B cell (primary cell): ENCODE measurements around the gene RIT2. TPM values are rescaled to one million over a fixed set of nuclear protein-coding genes. Genes with fewer than 3 reads are reported as not detected.

Experiments
- ATAC-seq: fragments of 200-7000 bp; cut with Tn5 transposase; one replicate; pipeline ENCODE4 v1.10.0; 2021; ENCODE audit warnings: low read depth, mild to moderate bottlenecking, moderate number of reproducible peaks, moderate library complexity
- CTCF ChIA-PET: fragments of 350-600 bp; sonication (Branson Sonifier 250); formaldehyde crosslinking; loops from one replicate; lab custom pipeline; 2021; ENCODE audit warnings: antibody characterized with exemption, inconsistent platforms; lab: Charles Lee
- POLR2A ChIA-PET: fragments of 350-600 bp; sonication (Branson Sonifier 250); formaldehyde crosslinking; loops from one replicate; lab custom pipeline; 2021; ENCODE audit warnings: antibody characterized with exemption; lab: Charles Lee
- DNase-seq: peaks from one replicate; pipeline ENCODE4 v3.0.0; 2013
- H2AFZ ChIP-seq: 2 replicates; pipeline ENCODE4 v1.6.1; 2012; ENCODE audit warnings: mild to moderate bottlenecking, low read depth, low read length; ENCODE audit not compliant: insufficient read depth, poor library complexity, severe bottlenecking
- H3K27ac ChIP-seq, 2 donors: 1 replicate in 1 of 2; 2 replicates in 1 of 2; pipeline ENCODE4 v1.5.1; 2012 to 2013; ENCODE audit warnings: low read length in 2 of 2, mild to moderate bottlenecking in 2 of 2, moderate library complexity in 1 of 2
- H3K27me3 ChIP-seq, 4 experiments: fragments of 200-600 bp in 1 of 4; sonication (generic) in 1 of 4; replicated peaks in 1 of 4; 1 replicate in 2 of 4; 2 replicates in 2 of 4; pipeline versions ENCODE4 v1.6.1 to v1.7.0; 2013 to 2016; ENCODE audit warnings: low read length in 3 of 4, mild to moderate bottlenecking in 2 of 4, mixed read lengths in 1 of 4, moderate library complexity in 1 of 4; ENCODE audit not compliant: insufficient read depth in 4 of 4, control insufficient read depth in 3 of 4; ENCODE audit errors: control extremely low read depth in 1 of 4
- H3K36me3 ChIP-seq, 2 experiments: replicated peaks in 1 of 2; 1 replicate in 1 of 2; 2 replicates in 1 of 2; pipeline versions ENCODE4 v1.6.1 to v1.7.1; 2013; ENCODE audit warnings: low read length in 1 of 2; ENCODE audit not compliant: insufficient read depth in 2 of 2, control insufficient read depth in 1 of 2; ENCODE audit errors: control extremely low read depth in 1 of 2, extremely low read depth in 1 of 2
- H3K4me1 ChIP-seq, 2 donors: fragments of 200-600 bp in 1 of 2; sonication (generic) in 1 of 2; 1 replicate in 1 of 2; 2 replicates in 1 of 2; pipeline versions ENCODE4 v1.5.1 to v1.6.1; 2013 to 2017; ENCODE audit warnings: low read length in 2 of 2; ENCODE audit not compliant: control insufficient read depth in 2 of 2, insufficient read depth in 2 of 2
- H3K4me2 ChIP-seq: replicated peaks from 2 replicates; pipeline ENCODE3; 2012; ENCODE audit warnings: mild to moderate bottlenecking, low read depth, low read length; ENCODE audit not compliant: poor library complexity, severe bottlenecking
- H3K4me3 ChIP-seq, 5 experiments: fragments of 200-600 bp in 1 of 5; sonication (generic) in 1 of 5; 1 replicate in 3 of 5; 2 replicates in 2 of 5; pipeline versions ENCODE4 v1.5.1 to v1.7.0; 2011 to 2016; ENCODE audit warnings: low read length in 4 of 5, mild to moderate bottlenecking in 4 of 5, low read depth in 2 of 5, control low read depth in 1 of 5, moderate library complexity in 1 of 5; ENCODE audit not compliant: insufficient read depth in 1 of 5; ENCODE audit errors: control extremely low read depth in 1 of 5, extremely low read depth in 1 of 5
- H3K79me2 ChIP-seq: fragments of 200-600 bp; sonication (generic); one replicate; pipeline ENCODE4 v1.6.0; 2016; ENCODE audit warnings: low read length; ENCODE audit not compliant: control insufficient read depth, insufficient read depth
- H3K9ac ChIP-seq: fragments of 200-600 bp; sonication (generic); 2 replicates; pipeline ENCODE4 v1.6.1; 2017; ENCODE audit warnings: mild to moderate bottlenecking, low read length, moderate library complexity
- H3K9me3 ChIP-seq, 3 donors: one replicate each; pipeline versions ENCODE4 v1.6.1 to v1.7.1; 2013; ENCODE audit warnings: low read length in 2 of 3; ENCODE audit not compliant: control insufficient read depth in 2 of 3, insufficient read depth in 1 of 3; ENCODE audit errors: control extremely low read depth in 1 of 3
- H4K20me1 ChIP-seq: 2 replicates; pipeline ENCODE4 v1.6.0; 2012; ENCODE audit warnings: mild to moderate bottlenecking, low read length; ENCODE audit not compliant: insufficient read depth, control insufficient read depth, poor library complexity, severe bottlenecking
- H3K27ac Mint-ChIP-seq: one replicate; pipeline ENCODE4 v1.8.0; 2021; ENCODE audit warnings: mixed read lengths
- H3K27me3 Mint-ChIP-seq: one replicate; pipeline ENCODE4 v1.8.0; 2021; ENCODE audit warnings: mixed read lengths
- H3K4me1 Mint-ChIP-seq: one replicate; pipeline ENCODE4 v1.8.0; 2021; ENCODE audit warnings: mixed read lengths
- H3K4me3 Mint-ChIP-seq: one replicate; pipeline ENCODE4 v1.8.0; 2021; ENCODE audit warnings: mixed read lengths
- H3K9me3 Mint-ChIP-seq: one replicate; pipeline ENCODE4 v1.8.0; 2022; ENCODE audit warnings: mixed read lengths; ENCODE audit not compliant: insufficient read depth
- EZH2 ChIP-seq: IDR thresholded peaks from 2 replicates; pipeline ENCODE4 v1.6.1; 2012; ENCODE audit warnings: borderline replicate concordance, low read depth, mild to moderate bottlenecking, moderate library complexity, low read length; ENCODE audit not compliant: insufficient read depth, poor library complexity, severe bottlenecking
- WGBS: methylation state at CpG from one replicate; pipeline ENCODE4 v1.1.5; 2013; ENCODE audit warnings: missing lambda C conversion rate; ENCODE audit not compliant: insufficient coverage; 5-methylcytosine and 5-hydroxymethylcytosine counted together
- intact Hi-C: fragments of 100-400 bp; cut with micrococcal nuclease; formaldehyde crosslinking; loops from one replicate; pipeline ENCODE4 v1.10.0; 2022
- polyA plus RNA-seq: library from polyadenylated mRNA; depleted of rRNA; stranded (reverse); fragments of >200 nt; gene quantifications from 2 replicates; pipeline ENCODE4 v1.2.3, GENCODE V29; 2012
- total RNA-seq, 2 donors: library from RNA; stranded (reverse); fragments of 120-200 nt in 1 of 2; gene quantifications; 1 replicate in 1 of 2; 2 replicates in 1 of 2; pipeline versions ENCODE4 v1.2.3 to v1.2.4, GENCODE V29; 2013 to 2022
- TF ChIP-seq, protein P1 (sequence below): fragments of 200-600 bp; IDR thresholded peaks from one replicate; pipeline ENCODE4 v1.8.0; 2022; ENCODE audit warnings: antibody characterized with exemption, mild to moderate bottlenecking

The RIT2 gene
- total and polyA plus RNA-seq, 2 donors (not counting 1 experiment from before 2014, with no cell fraction given) = not detected

DNA sequence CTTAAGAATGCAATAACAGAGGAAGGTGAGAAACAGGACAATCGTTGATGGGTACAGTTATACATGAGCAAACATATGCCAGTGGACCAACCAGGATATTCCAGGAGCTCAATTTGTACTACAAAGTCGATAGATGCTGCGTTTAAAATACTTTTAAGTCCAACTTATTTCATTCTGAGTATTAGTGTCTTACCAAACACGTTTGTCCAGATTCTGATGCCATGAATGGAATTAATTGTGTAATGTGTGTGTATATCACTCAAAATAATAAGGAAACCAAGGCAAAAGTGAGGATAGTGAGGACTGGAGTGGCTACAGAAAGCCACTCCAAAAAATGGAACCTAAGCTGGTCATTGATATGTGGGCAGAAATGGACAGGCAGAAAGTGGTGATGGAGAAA, 332.6 kb downstream of the RIT2 start:
- TF ChIP-seq EZH2 = no peak
- TF ChIP-seq, protein P1, sequence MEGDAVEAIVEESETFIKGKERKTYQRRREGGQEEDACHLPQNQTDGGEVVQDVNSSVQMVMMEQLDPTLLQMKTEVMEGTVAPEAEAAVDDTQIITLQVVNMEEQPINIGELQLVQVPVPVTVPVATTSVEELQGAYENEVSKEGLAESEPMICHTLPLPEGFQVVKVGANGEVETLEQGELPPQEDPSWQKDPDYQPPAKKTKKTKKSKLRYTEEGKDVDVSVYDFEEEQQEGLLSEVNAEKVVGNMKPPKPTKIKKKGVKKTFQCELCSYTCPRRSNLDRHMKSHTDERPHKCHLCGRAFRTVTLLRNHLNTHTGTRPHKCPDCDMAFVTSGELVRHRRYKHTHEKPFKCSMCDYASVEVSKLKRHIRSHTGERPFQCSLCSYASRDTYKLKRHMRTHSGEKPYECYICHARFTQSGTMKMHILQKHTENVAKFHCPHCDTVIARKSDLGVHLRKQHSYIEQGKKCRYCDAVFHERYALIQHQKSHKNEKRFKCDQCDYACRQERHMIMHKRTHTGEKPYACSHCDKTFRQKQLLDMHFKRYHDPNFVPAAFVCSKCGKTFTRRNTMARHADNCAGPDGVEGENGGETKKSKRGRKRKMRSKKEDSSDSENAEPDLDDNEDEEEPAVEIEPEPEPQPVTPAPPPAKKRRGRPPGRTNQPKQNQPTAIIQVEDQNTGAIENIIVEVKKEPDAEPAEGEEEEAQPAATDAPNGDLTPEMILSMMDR = no peak
- Mint-ChIP-seq H3K27ac (no peak overlapping the region), H3K9me3 (peaks cover 5% of the 10 kb centered on the region), H3K4me1 (no peaks in the 10 kb centered on the region), H3K27me3 (no peaks in the 10 kb centered on the region), H3K4me3 (no peak overlapping the region)
- intact Hi-C loops = no loop called here
- Histone ChIP-seq H3K9ac (no peak overlapping the region), H3K27me3 (no peaks in the 10 kb centered on the region), H3K4me2 (no peak overlapping the region), H4K20me1 (no peaks in the 10 kb centered on the region), H3K4me3 (no peak overlapping the region), H2AFZ (no peak overlapping the region), H3K9me3 (peaks cover 0 to 1% (median 0%) of the 10 kb centered on the region in 3 donors), H3K79me2 (no peaks in the 10 kb centered on the region), H3K27ac (no peak overlapping the region), H3K36me3 (no peaks in the 10 kb centered on the region), H3K4me1 (no peaks in the 10 kb centered on the region)
- POLR2A ChIA-PET = no interaction called here
- DNase-seq (no peak), ATAC-seq (no peak)
- CTCF ChIA-PET = no interaction called here
- 83% methylated on average over 2 of the region's 4 CpGs for WGBS

DNA sequence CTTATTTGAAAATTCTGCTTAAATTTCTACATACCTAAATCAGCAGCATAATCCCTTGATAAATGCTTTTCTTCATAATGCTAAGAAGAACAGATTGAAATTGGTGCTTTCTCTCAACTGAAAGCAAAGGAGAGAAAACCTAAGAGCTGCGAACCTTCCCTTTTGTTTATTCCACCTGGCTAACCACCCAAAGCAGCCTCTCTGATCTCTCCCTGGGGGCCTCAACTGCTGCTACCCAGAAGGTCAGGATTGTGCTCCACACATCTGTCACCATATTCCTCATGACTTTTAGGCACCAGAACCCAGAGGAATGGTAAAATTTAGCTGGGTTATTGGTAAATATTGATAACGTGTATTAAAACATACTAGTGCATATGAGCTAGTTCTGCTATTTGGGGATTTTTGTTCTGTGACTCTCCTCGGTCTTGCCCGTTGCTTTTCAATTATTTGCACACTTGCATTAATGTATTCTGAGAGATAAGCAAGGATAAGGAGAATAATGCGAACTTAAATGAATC, 334.1 kb downstream of the RIT2 start:
- no CpG with 5 or more reads among the region's 5 CpGs for WGBS
- Histone ChIP-seq H3K27me3 (no peaks in the 10 kb centered on the region), H3K4me2 (no peak overlapping the region), H3K27ac (no peak overlapping the region), H3K9ac (no peak overlapping the region), H3K79me2 (no peaks in the 10 kb centered on the region), H3K4me1 (no peaks in the 10 kb centered on the region), H4K20me1 (no peaks in the 10 kb centered on the region), H3K9me3 (peaks cover 0 to 1% (median 0%) of the 10 kb centered on the region in 3 donors), H3K4me3 (no peak overlapping the region), H3K36me3 (no peaks in the 10 kb centered on the region), H2AFZ (no peak overlapping the region)
- ChIA-PET POLR2A (no interaction called here), CTCF (no interaction called here)
- Mint-ChIP-seq H3K27ac (no peak overlapping the region), H3K4me3 (no peak overlapping the region), H3K4me1 (no peaks in the 10 kb centered on the region), H3K27me3 (no peaks in the 10 kb centered on the region), H3K9me3 (peaks cover 1% of the 10 kb centered on the region)
- DNase-seq (no peak), ATAC-seq (no peak)
- intact Hi-C loops = no loop called here
- no peak for TF ChIP-seq EZH2
- TF ChIP-seq, protein P1 = no peak
